GM18868 (cell line): ENCODE measurements around the gene DDX4.

Experiments
- ATAC-seq: cut with Tn5 transposase; IDR thresholded peaks from one replicate; pipeline ENCODE4 v1.9.1; 2021; ENCODE audit warnings: mild to moderate bottlenecking, moderate library complexity; ENCODE audit not compliant: unreplicated experiment

DDX4 gene

GRCh38 chr5:55864606-55865541, 127.0 kb downstream of the DDX4 start:
- no peak for ATAC-seq

- ATAC-seq: no peak
These were observed 128.0 kb downstream of the DDX4 start for GRCh38 chr5:55865831-55866230.

- ATAC-seq: no peak
These were observed 128.6 kb downstream of the DDX4 start for GRCh38 chr5:55866485-55866884.
